ENCODE results near the gene NFKBIB. TPM values are rescaled to one million over a fixed set of nuclear protein-coding genes. Genes with fewer than 3 reads are reported as not detected.

NFKBIB gene
- total and polyA plus RNA-seq, 2 of the 8 experiments (the other 6 are each of a cell fraction or from before 2014, with no cell fraction given), result 37.3 to 44.1 TPM

DNA sequence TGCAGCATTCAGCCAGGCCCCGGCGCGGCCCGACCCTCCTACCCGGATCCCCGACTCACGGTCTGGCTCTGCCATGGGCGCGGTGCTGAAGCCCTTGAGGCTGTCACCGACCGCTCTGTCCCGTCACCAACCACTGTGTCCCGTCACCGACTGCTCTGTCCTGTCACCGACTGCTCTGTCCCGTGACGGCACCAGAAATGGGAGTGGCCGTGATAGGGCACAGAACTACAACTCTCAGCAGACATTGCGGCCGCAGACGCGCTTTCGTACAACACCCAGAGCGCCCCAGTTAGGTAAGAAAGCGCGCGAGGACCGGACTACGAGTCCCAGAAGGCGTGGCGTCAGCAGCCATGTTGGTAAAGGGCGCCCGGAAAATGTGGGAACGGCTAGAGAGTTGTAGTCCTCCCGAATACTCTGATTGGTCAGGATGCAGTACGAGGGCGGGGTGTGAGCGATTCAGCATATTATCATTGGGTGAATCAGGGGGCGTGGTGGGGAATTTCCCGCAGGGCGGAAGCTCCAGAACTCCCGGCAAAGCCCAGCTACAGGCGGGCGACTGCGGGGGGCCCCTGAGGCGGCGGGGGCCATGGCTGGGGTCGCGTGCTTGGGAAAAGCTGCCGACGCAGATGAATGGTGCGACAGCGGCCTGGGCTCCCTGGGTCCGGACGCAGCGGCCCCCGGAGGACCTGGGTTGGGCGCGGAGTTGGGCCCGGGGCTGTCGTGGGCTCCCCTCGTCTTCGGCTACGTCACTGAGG lies at the start of gene NFKBIB, which contains the start of gene SIRT2 (continued):
- peak; percentile 40 for TF ChIP-seq TAF7 (optimal IDR thresholded peaks at IDR 0.05; ENCODE audit: borderline replicate concordance, low read depth, low read length)
- TF ChIP-seq POU5F1 (IDR thresholded peaks at IDR 0.05; ENCODE audit: low read depth, low read length), result no peak
- TF ChIP-seq RNF2 (IDR thresholded peaks at IDR 0.05; ENCODE audit: borderline replicate concordance, low read depth, low read length, missing control alignments, poor library complexity, severe bottlenecking), result no peak
- TF ChIP-seq KDM5A (IDR thresholded peaks at IDR 0.05; ENCODE audit: low read length), result no peak
- peak; percentile 92 for TF ChIP-seq SIX5 (IDR thresholded peaks at IDR 0.05; ENCODE audit: low read depth, low read length)
- TF ChIP-seq CBX8 (IDR thresholded peaks at IDR 0.05; ENCODE audit: borderline replicate concordance, low read depth, low read length), result no peak
- TF ChIP-seq CTBP2 (IDR thresholded peaks at IDR 0.05; ENCODE audit: borderline replicate concordance, insufficient read depth, insufficient read length, low read length), result peak; percentile 97
- TF ChIP-seq CHD2 (IDR thresholded peaks at IDR 0.05; ENCODE audit: low read length), result peak; percentile 83
- TF ChIP-seq, protein P1, sequence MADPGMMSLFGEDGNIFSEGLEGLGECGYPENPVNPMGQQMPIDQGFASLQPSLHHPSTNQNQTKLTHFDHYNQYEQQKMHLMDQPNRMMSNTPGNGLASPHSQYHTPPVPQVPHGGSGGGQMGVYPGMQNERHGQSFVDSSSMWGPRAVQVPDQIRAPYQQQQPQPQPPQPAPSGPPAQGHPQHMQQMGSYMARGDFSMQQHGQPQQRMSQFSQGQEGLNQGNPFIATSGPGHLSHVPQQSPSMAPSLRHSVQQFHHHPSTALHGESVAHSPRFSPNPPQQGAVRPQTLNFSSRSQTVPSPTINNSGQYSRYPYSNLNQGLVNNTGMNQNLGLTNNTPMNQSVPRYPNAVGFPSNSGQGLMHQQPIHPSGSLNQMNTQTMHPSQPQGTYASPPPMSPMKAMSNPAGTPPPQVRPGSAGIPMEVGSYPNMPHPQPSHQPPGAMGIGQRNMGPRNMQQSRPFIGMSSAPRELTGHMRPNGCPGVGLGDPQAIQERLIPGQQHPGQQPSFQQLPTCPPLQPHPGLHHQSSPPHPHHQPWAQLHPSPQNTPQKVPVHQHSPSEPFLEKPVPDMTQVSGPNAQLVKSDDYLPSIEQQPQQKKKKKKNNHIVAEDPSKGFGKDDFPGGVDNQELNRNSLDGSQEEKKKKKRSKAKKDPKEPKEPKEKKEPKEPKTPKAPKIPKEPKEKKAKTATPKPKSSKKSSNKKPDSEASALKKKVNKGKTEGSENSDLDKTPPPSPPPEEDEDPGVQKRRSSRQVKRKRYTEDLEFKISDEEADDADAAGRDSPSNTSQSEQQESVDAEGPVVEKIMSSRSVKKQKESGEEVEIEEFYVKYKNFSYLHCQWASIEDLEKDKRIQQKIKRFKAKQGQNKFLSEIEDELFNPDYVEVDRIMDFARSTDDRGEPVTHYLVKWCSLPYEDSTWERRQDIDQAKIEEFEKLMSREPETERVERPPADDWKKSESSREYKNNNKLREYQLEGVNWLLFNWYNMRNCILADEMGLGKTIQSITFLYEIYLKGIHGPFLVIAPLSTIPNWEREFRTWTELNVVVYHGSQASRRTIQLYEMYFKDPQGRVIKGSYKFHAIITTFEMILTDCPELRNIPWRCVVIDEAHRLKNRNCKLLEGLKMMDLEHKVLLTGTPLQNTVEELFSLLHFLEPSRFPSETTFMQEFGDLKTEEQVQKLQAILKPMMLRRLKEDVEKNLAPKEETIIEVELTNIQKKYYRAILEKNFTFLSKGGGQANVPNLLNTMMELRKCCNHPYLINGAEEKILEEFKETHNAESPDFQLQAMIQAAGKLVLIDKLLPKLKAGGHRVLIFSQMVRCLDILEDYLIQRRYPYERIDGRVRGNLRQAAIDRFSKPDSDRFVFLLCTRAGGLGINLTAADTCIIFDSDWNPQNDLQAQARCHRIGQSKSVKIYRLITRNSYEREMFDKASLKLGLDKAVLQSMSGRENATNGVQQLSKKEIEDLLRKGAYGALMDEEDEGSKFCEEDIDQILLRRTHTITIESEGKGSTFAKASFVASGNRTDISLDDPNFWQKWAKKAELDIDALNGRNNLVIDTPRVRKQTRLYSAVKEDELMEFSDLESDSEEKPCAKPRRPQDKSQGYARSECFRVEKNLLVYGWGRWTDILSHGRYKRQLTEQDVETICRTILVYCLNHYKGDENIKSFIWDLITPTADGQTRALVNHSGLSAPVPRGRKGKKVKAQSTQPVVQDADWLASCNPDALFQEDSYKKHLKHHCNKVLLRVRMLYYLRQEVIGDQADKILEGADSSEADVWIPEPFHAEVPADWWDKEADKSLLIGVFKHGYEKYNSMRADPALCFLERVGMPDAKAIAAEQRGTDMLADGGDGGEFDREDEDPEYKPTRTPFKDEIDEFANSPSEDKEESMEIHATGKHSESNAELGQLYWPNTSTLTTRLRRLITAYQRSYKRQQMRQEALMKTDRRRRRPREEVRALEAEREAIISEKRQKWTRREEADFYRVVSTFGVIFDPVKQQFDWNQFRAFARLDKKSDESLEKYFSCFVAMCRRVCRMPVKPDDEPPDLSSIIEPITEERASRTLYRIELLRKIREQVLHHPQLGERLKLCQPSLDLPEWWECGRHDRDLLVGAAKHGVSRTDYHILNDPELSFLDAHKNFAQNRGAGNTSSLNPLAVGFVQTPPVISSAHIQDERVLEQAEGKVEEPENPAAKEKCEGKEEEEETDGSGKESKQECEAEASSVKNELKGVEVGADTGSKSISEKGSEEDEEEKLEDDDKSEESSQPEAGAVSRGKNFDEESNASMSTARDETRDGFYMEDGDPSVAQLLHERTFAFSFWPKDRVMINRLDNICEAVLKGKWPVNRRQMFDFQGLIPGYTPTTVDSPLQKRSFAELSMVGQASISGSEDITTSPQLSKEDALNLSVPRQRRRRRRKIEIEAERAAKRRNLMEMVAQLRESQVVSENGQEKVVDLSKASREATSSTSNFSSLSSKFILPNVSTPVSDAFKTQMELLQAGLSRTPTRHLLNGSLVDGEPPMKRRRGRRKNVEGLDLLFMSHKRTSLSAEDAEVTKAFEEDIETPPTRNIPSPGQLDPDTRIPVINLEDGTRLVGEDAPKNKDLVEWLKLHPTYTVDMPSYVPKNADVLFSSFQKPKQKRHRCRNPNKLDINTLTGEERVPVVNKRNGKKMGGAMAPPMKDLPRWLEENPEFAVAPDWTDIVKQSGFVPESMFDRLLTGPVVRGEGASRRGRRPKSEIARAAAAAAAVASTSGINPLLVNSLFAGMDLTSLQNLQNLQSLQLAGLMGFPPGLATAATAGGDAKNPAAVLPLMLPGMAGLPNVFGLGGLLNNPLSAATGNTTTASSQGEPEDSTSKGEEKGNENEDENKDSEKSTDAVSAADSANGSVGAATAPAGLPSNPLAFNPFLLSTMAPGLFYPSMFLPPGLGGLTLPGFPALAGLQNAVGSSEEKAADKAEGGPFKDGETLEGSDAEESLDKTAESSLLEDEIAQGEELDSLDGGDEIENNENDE (IDR thresholded peaks at IDR 0.05; ENCODE audit: insufficient replicate concordance, low read length), result no peak
- TF ChIP-seq CREB1 (IDR thresholded peaks at IDR 0.05), result peak; percentile 97

All from H1 (cell line).